HEK293 (cell line): ENCODE measurements around the gene VDAC1.

Source experiments
- CTCF ChIA-PET: fragments of 350-600 bp; formaldehyde crosslinking; extraction: SDS; loops from one replicate; lab custom pipeline; 2021; ENCODE audit warnings: antibody characterized with exemption; lab: Yijun Ruan, JAX
- POLR2A ChIA-PET: fragments of 300-600 bp; formaldehyde crosslinking; extraction: SDS; loops from one replicate; lab custom pipeline; 2020; ENCODE audit warnings: antibody characterized with exemption, inconsistent platforms; lab: Yijun Ruan, JAX
- H3K27ac ChIP-seq: fragments of 200-500 bp; sonication (Bioruptor generic); 2 replicates; pipeline ENCODE4 v1.5.1; 2014; ENCODE audit warnings: low read depth, low read length, control low read depth, inconsistent platforms; ENCODE audit errors: extremely low read depth
- H3K36me3 ChIP-seq, 2 experiments: fragments of 200-500 bp in 1 of 2; sonication (Bioruptor generic) in 1 of 2; 1 replicate in 1 of 2; 2 replicates in 1 of 2; pipeline ENCODE4 v1.5.1; 2014 to 2017; ENCODE audit warnings: inconsistent platforms in 2 of 2, low read length in 2 of 2; ENCODE audit not compliant: control insufficient read depth in 2 of 2, insufficient read depth in 1 of 2
- H3K4me1 ChIP-seq: fragments of 200-500 bp; sonication (Bioruptor generic); 2 replicates; pipeline ENCODE4 v1.5.1; 2014; ENCODE audit warnings: mild to moderate bottlenecking, low read length, inconsistent platforms; ENCODE audit not compliant: control insufficient read depth, insufficient read depth
- H3K4me3 ChIP-seq: 2 replicates; pipeline ENCODE4 v1.5.1; 2011; ENCODE audit warnings: low read depth, mild to moderate bottlenecking, control low read depth, low read length, moderate library complexity
- H3K9me3 ChIP-seq: fragments of 200-500 bp; sonication (Bioruptor generic); 2 replicates; pipeline ENCODE4 v1.5.1; 2014; ENCODE audit warnings: low read depth, low read length, inconsistent platforms; ENCODE audit not compliant: control insufficient read depth, insufficient read depth
- SP3 ChIP-seq: fragments of 450-650 bp; formaldehyde crosslinking; IDR thresholded peaks from 2 replicates; pipeline ENCODE4 v1.5.1; 2016; ENCODE audit warnings: missing biosample characterization, missing genetic modification characterization
- TCF7L2 ChIP-seq: IDR thresholded peaks from 2 replicates; pipeline ENCODE4 v1.6.1; 2011; ENCODE audit warnings: low read depth, mild to moderate bottlenecking, inconsistent platforms, low read length, moderate library complexity, borderline replicate concordance
- ZNF140 ChIP-seq: fragments of 450-650 bp; formaldehyde crosslinking; IDR thresholded peaks from 2 replicates; pipeline ENCODE4 v1.5.1; 2016; ENCODE audit warnings: missing biosample characterization, missing genetic modification characterization
- ZNF23 ChIP-seq: fragments of 450-650 bp; formaldehyde crosslinking; IDR thresholded peaks from 2 replicates; pipeline ENCODE4 v1.5.1; 2016; ENCODE audit warnings: missing biosample characterization, missing genetic modification characterization, borderline replicate concordance
- ZNF354C ChIP-seq: fragments of 450-650 bp; formaldehyde crosslinking; IDR thresholded peaks from 2 replicates; pipeline ENCODE4 v1.5.1; 2016; ENCODE audit warnings: missing biosample characterization, missing genetic modification characterization, low read depth, borderline replicate concordance
- ZNF521 ChIP-seq: fragments of 450-650 bp; formaldehyde crosslinking; IDR thresholded peaks from 2 replicates; pipeline ENCODE4 v1.5.1; 2017; ENCODE audit warnings: missing biosample characterization, mild to moderate bottlenecking, missing genetic modification characterization
- ZNF624 ChIP-seq: fragments of 450-650 bp; formaldehyde crosslinking; IDR thresholded peaks from 2 replicates; pipeline ENCODE4 v1.5.1; 2017; ENCODE audit warnings: missing biosample characterization, missing genetic modification characterization
- ZNF629 ChIP-seq: fragments of 450-650 bp; formaldehyde crosslinking; IDR thresholded peaks from 2 replicates; pipeline ENCODE4 v1.5.1; 2017; ENCODE audit warnings: missing biosample characterization, missing genetic modification characterization
- TF ChIP-seq, protein P1 (sequence below): fragments of 450-650 bp; formaldehyde crosslinking; IDR thresholded peaks from 2 replicates; pipeline ENCODE4 v1.5.1; 2016; ENCODE audit warnings: missing biosample characterization, missing genetic modification characterization, borderline replicate concordance
- TF ChIP-seq, protein P2 (sequence below): fragments of 450-650 bp; formaldehyde crosslinking; IDR thresholded peaks from 2 replicates; pipeline ENCODE4 v1.5.1; 2016; ENCODE audit warnings: missing biosample characterization, missing genetic modification characterization, borderline replicate concordance
- TF ChIP-seq, protein P3 (sequence below): fragments of 450-650 bp; formaldehyde crosslinking; IDR thresholded peaks from 2 replicates; pipeline ENCODE4; 2016; ENCODE audit warnings: missing biosample characterization, missing genetic modification characterization
- TF ChIP-seq, protein P4 (sequence below): fragments of 450-650 bp; formaldehyde crosslinking; IDR thresholded peaks from 2 replicates; pipeline ENCODE4 v1.5.1; 2016; ENCODE audit warnings: missing biosample characterization, missing genetic modification characterization

VDAC1 gene

DNA sequence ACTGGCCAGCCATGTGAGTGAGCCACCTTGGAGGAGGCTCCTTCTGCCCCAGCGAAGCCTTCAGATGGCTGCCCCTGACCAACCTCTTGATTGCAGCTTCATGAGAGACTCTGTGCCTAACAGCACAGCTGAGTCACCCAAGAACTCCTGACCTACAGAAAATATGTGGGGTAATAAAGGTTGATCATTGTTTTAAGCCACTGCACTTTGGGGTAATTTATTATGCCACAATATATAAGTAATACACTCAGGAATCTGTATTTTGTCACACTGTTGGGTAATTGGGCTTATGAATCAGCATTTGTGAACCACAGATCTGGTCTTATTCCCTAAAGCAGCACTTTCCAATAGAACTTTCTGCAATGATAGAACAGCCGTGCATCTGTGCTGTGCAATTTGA, 24.4 kb upstream of the VDAC1 start (continued):
- TF ChIP-seq, protein P1, sequence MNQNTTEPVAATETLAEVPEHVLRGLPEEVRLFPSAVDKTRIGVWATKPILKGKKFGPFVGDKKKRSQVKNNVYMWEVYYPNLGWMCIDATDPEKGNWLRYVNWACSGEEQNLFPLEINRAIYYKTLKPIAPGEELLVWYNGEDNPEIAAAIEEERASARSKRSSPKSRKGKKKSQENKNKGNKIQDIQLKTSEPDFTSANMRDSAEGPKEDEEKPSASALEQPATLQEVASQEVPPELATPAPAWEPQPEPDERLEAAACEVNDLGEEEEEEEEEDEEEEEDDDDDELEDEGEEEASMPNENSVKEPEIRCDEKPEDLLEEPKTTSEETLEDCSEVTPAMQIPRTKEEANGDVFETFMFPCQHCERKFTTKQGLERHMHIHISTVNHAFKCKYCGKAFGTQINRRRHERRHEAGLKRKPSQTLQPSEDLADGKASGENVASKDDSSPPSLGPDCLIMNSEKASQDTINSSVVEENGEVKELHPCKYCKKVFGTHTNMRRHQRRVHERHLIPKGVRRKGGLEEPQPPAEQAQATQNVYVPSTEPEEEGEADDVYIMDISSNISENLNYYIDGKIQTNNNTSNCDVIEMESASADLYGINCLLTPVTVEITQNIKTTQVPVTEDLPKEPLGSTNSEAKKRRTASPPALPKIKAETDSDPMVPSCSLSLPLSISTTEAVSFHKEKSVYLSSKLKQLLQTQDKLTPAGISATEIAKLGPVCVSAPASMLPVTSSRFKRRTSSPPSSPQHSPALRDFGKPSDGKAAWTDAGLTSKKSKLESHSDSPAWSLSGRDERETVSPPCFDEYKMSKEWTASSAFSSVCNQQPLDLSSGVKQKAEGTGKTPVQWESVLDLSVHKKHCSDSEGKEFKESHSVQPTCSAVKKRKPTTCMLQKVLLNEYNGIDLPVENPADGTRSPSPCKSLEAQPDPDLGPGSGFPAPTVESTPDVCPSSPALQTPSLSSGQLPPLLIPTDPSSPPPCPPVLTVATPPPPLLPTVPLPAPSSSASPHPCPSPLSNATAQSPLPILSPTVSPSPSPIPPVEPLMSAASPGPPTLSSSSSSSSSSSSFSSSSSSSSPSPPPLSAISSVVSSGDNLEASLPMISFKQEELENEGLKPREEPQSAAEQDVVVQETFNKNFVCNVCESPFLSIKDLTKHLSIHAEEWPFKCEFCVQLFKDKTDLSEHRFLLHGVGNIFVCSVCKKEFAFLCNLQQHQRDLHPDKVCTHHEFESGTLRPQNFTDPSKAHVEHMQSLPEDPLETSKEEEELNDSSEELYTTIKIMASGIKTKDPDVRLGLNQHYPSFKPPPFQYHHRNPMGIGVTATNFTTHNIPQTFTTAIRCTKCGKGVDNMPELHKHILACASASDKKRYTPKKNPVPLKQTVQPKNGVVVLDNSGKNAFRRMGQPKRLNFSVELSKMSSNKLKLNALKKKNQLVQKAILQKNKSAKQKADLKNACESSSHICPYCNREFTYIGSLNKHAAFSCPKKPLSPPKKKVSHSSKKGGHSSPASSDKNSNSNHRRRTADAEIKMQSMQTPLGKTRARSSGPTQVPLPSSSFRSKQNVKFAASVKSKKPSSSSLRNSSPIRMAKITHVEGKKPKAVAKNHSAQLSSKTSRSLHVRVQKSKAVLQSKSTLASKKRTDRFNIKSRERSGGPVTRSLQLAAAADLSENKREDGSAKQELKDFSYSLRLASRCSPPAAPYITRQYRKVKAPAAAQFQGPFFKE (tag by site-specific recombination): no peak
- TF ChIP-seq ZNF624: no peak

DNA sequence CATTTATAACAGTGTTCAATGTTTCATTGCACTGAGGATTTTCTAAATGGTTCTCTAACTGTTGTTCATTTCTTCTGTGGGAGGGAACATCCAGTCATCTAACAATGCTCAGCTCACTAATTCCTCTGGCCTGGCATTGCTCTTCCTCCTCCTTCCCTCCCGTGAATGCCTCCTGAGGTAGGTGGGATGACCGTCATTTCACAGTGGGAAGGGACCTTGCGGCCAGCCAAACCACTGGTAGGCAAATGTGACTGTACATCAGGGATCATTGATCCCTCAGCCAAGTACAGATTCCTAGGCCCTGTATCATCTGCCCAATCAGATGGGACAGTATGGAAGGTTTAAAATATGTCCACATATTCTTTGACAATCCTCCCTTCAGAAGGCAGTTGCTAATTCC, 23.7 kb upstream of the VDAC1 start:
- POLR2A ChIA-PET: no interaction called here
- TF ChIP-seq ZNF23 (tag by site-specific recombination) (no peak), ZNF629 (tag by site-specific recombination) (no peak), SP3 (no peak), ZNF624 (no peak), TCF7L2 (no peak), ZNF354C (no peak), ZNF140 (tag by site-specific recombination) (no peak), ZNF521 (tag by site-specific recombination) (no peak)
- TF ChIP-seq, protein P2, sequence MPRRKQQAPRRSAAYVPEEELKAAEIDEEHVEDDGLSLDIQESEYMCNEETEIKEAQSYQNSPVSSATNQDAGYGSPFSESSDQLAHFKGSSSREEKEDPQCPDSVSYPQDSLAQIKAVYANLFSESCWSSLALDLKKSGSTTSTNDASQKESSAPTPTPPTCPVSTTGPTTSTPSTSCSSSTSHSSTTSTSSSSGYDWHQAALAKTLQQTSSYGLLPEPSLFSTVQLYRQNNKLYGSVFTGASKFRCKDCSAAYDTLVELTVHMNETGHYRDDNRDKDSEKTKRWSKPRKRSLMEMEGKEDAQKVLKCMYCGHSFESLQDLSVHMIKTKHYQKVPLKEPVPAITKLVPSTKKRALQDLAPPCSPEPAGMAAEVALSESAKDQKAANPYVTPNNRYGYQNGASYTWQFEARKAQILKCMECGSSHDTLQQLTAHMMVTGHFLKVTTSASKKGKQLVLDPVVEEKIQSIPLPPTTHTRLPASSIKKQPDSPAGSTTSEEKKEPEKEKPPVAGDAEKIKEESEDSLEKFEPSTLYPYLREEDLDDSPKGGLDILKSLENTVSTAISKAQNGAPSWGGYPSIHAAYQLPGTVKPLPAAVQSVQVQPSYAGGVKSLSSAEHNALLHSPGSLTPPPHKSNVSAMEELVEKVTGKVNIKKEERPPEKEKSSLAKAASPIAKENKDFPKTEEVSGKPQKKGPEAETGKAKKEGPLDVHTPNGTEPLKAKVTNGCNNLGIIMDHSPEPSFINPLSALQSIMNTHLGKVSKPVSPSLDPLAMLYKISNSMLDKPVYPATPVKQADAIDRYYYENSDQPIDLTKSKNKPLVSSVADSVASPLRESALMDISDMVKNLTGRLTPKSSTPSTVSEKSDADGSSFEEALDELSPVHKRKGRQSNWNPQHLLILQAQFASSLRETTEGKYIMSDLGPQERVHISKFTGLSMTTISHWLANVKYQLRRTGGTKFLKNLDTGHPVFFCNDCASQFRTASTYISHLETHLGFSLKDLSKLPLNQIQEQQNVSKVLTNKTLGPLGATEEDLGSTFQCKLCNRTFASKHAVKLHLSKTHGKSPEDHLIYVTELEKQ: no peak
- TF ChIP-seq, protein P3, sequence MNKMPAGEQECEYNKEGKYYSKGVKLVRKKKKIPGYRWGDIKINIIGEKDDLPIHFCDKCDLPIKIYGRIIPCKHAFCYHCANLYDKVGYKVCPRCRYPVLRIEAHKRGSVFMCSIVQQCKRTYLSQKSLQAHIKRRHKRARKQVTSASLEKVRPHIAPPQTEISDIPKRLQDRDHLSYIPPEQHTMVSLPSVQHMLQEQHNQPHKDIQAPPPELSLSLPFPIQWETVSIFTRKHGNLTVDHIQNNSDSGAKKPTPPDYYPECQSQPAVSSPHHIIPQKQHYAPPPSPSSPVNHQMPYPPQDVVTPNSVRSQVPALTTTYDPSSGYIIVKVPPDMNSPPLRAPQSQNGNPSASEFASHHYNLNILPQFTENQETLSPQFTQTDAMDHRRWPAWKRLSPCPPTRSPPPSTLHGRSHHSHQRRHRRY (tag by site-specific recombination): no peak
- CTCF ChIA-PET: interaction anchor here (4.1 kb wide), 1 partner anchor 10 kb away, joined by 53 read pairs; no protein-coding TSS in a partner anchor

GRCh38 chr5:134027288-134027615, 22.5 kb upstream of the VDAC1 start:
- ChIA-PET CTCF (interaction anchor here (0.6 to 4.1 kb wide), 7 partner anchors 8 to 387 kb away, joined by 3 to 53 read pairs (median 4); no protein-coding TSS in a partner anchor), POLR2A (no interaction called here)
- Histone ChIP-seq H3K27ac (no peak overlapping the region), H3K9me3 (no peaks in the 10 kb centered on the region), H3K36me3 (no peaks in the 10 kb centered on the region), H3K4me3 (no peak overlapping the region), H3K4me1 (no peaks in the 10 kb centered on the region)
- TF ChIP-seq, protein P4, sequence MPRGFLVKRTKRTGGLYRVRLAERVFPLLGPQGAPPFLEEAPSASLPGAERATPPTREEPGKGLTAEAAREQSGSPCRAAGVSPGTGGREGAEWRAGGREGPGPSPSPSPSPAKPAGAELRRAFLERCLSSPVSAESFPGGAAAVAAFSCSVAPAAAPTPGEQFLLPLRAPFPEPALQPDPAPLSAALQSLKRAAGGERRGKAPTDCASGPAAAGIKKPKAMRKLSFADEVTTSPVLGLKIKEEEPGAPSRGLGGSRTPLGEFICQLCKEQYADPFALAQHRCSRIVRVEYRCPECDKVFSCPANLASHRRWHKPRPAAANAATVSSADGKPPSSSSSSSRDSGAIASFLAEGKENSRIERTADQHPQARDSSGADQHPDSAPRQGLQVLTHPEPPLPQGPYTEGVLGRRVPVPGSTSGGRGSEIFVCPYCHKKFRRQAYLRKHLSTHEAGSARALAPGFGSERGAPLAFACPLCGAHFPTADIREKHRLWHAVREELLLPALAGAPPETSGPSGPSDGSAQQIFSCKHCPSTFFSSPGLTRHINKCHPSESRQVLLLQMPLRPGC: no peak

More for the DNA sequence above, 23.7 kb upstream of the VDAC1 start:
- H3K36me3 ChIP-seq: no peaks in the 10 kb centered on the region
- no peak overlapping the region for H3K27ac ChIP-seq
- no peak overlapping the region for H3K4me3 ChIP-seq
- H3K4me1 ChIP-seq: no peaks in the 10 kb centered on the region
- no peaks in the 10 kb centered on the region for H3K9me3 ChIP-seq
